ENCODE measurements around the gene CRIP2.

DNA sequence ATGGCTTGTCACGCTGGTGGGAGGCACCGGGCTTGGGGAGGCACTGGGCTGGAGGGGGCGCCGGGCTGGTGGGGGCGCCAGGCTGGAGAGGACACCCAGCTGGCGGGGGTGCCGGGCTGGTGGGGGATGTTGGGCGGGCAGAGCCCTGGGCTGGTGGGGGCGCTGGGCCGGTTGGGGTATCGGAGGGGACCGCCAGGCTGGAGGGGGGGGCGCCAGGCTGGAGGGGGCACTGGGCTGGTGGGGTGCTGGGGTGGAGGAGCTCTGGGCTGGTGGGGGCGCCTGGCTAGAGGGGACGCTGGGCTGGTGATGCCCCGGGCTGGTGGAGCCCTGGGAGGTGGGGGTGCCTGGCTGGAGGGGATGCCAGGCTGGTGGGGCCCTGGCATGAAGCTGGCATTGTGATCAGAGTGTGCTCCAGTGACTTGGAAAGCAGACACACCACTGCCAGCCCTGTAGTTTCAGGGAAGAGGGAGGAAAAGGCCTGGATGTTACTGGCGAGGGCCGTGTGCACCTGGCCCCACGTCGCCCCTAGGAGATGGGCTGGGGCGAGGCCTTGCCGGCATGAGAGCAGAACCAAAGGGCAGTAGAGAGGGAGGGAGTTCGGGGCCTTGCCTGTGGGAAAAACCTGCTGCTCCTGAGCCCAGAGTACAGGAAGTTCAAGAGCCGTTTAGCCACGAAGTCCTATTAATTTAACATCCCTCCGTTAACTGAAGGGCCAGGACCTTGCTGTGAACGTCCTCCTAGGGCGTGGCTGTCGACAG, 29.5 kb downstream of the CRIP2 start:
- TF ChIP-seq TAF1 (IDR thresholded peaks at IDR 0.05; ENCODE audit: low read depth) (no peak), YY1 (IDR thresholded peaks at IDR 0.05; ENCODE audit: low read depth) (no peak), EP300 (IDR thresholded peaks at IDR 0.05; ENCODE audit: borderline replicate concordance) (no peak), RAD21 (IDR thresholded peaks at IDR 0.05; ENCODE audit: low read depth) (no peak), MAX (IDR thresholded peaks at IDR 0.05) (no peak), CEBPB (IDR thresholded peaks at IDR 0.05) (no peak), EGR1 (IDR thresholded peaks at IDR 0.05) (no peak), TEAD4 (IDR thresholded peaks at IDR 0.05) (no peak)
- TF ChIP-seq, protein P1, sequence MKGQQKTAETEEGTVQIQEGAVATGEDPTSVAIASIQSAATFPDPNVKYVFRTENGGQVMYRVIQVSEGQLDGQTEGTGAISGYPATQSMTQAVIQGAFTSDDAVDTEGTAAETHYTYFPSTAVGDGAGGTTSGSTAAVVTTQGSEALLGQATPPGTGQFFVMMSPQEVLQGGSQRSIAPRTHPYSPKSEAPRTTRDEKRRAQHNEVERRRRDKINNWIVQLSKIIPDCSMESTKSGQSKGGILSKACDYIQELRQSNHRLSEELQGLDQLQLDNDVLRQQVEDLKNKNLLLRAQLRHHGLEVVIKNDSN (IDR thresholded peaks at IDR 0.05): no peak

Data from Ishikawa (cell line).